Right lobe of liver (tissue), 6 donors: ENCODE measurements around the gene SORL1-AS1.

Experiments
- ATAC-seq, 4 donors: fragments of 200-7000 bp; cut with Tn5 transposase; one replicate each; pipeline ENCODE4 v1.9.1; 2020; ENCODE audit warnings: mild to moderate bottlenecking in 4 of 4, moderate library complexity in 4 of 4
- DNase-seq, 3 donors: peaks; one replicate each; pipeline ENCODE4 v3.0.0-alpha.2; 2020
- H3K27ac ChIP-seq, 3 donors: fragments of 200-600 bp; one replicate each; pipeline ENCODE4 v1.8.0; 2022
- H3K27me3 ChIP-seq, 2 donors: fragments of 200-600 bp; one replicate each; pipeline ENCODE4 v1.8.0; 2022
- H3K36me3 ChIP-seq, 4 donors: fragments of 200-600 bp; sonication (generic) in 1 of 4; one replicate each; pipeline versions ENCODE4 v1.5.1 to v1.8.0; 2017 to 2022; ENCODE audit warnings: control low read depth in 1 of 4
- H3K4me1 ChIP-seq, 4 donors: fragments of 200-600 bp; sonication (generic) in 1 of 4; one replicate each; pipeline versions ENCODE4 v1.5.1 to v1.8.0; 2017 to 2022; ENCODE audit warnings: control low read depth in 1 of 4
- H3K4me3 ChIP-seq, 3 donors: fragments of 200-600 bp; one replicate each; pipeline ENCODE4 v1.8.0; 2022
- H3K9me3 ChIP-seq, 4 donors: fragments of 200-600 bp; sonication (generic) in 1 of 4; one replicate each; pipeline versions ENCODE4 v1.5.1 to v1.8.0; 2017 to 2022; ENCODE audit warnings: control low read depth in 1 of 4
- CTCF ChIP-seq, 4 donors: fragments of 200-600 bp in 3 of 4; fragments of 450-650 bp in 1 of 4; IDR thresholded peaks; one replicate each; pipeline versions ENCODE4 v1.5.1 to v1.8.0; 2016 to 2022; ENCODE audit warnings: antibody characterized with exemption in 4 of 4, mild to moderate bottlenecking in 2 of 4
- POLR2A ChIP-seq: fragments of 450-650 bp; IDR thresholded peaks from one replicate; pipeline ENCODE4 v1.6.1; 2017; ENCODE audit warnings: antibody characterized with exemption, mild to moderate bottlenecking
- WGBS: methylation state at CpG from one replicate; pipeline ENCODE4 v1.1.6; 2018; ENCODE audit warnings: low coverage, low lambda C conversion rate; ENCODE audit not compliant: insufficient coverage; ENCODE audit errors: missing lambda C conversion rate; 5-methylcytosine and 5-hydroxymethylcytosine counted together
- intact Hi-C, 2 donors: fragments of 100-400 bp; cut with DNase I; formaldehyde crosslinking; loops; one replicate each; pipeline versions ENCODE4 v1.11.2 to v1.14.1; 2022
- donor health status: DM: no; HTN: yes; CAD: no.
- donor health status: DM: no; HTN: no; CAD: no.
- donor health status: DM: no; HTN: no; CAD: no.
- donor health status: DM: no; HTN: yes; CAD: no.
- donor health status: DM: no; HTN: yes; CAD: no.

Gene SORL1-AS1

GRCh38 chr11:121478895-121479697, 26.3 kb upstream of the SORL1-AS1 start:
- intact Hi-C loops: no loop called here
- ATAC-seq (peak in 3 of 4 donors; percentile 38 to 64 (median 51)), DNase-seq (no peak)
- TF ChIP-seq CTCF (IDR thresholded peaks at IDR 0.05) (no peak), POLR2A (no peak)
- no peaks in the 10 kb centered on the region for H3K9me3 ChIP-seq
- no peak overlapping the region for H3K4me3 ChIP-seq
- H3K36me3 ChIP-seq: peaks cover 0 to 7% (median 0%) of the 10 kb centered on the region in 4 donors
- H3K27me3 ChIP-seq: no peaks in the 10 kb centered on the region
- 37% methylated on average over 10 of the region's 25 CpGs for WGBS
- H3K4me1 ChIP-seq: peaks cover 0 to 20% (median 3%) of the 10 kb centered on the region in 4 donors
- peak overlapping the region in 2 of 3 donors; percentile 36 to 37 for H3K27ac ChIP-seq

GRCh38 chr11:121478226-121478894, 25.6 kb upstream of the SORL1-AS1 start:
- DNase-seq (no peak), ATAC-seq (peak in 2 of 4 donors; percentile 18 to 34)
- Histone ChIP-seq H3K4me3 (no peak overlapping the region), H3K4me1 (peaks cover 0 to 20% (median 3%) of the 10 kb centered on the region in 4 donors), H3K36me3 (peaks cover 0 to 7% (median 0%) of the 10 kb centered on the region in 4 donors), H3K9me3 (no peaks in the 10 kb centered on the region), H3K27ac (peak overlapping the region in 2 of 3 donors; percentile 0 to 16), H3K27me3 (no peaks in the 10 kb centered on the region)
- TF ChIP-seq POLR2A (no peak), CTCF (IDR thresholded peaks at IDR 0.05) (no peak)
- 92% methylated on average over 14 of the region's 18 CpGs for WGBS
- intact Hi-C loops: no loop called here

DNA sequence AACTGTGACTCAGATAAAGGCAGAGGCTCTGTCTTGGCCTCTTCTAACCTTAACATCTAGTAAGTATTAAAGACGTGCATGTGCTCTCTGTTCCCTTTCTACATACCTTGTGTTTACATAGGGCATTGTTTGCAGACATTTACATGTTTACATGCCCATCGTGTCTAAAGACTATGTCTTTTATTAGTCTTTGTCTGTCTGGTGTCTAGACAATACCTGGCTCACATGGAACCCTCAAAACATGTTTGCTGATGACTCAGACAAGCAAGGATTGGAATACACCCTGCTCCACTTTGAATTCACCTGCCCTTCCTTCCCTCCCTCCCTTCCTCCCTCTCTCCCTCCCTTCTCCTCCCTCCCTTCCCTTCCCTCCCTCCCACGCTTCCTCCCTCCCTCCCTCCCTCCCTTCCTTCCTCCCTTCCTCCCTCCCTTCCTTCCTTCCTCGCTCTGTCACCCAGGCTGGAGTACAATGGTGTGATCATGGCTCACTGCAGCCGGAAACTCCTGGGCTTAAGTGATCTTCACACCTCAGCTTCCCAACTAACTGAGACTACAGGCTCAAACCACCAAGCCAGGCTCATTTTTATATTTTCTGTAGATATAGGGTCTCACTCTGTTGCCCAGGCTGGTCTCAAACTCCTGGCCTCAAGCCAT, 23.7 kb upstream of the SORL1-AS1 start:
- WGBS: 65% methylated on average over 5 of the region's 5 CpGs
- Histone ChIP-seq H3K4me1 (peaks cover 0 to 28% (median 7%) of the 10 kb centered on the region in 4 donors), H3K9me3 (no peaks in the 10 kb centered on the region), H3K36me3 (peaks cover 0 to 7% (median 0%) of the 10 kb centered on the region in 4 donors), H3K4me3 (no peak overlapping the region), H3K27me3 (no peaks in the 10 kb centered on the region), H3K27ac (no peak overlapping the region)
- peak in 2 of 4 donors; percentile 35 to 58 for ATAC-seq
- TF ChIP-seq CTCF (IDR thresholded peaks at IDR 0.05) (no peak), POLR2A (no peak)
- intact Hi-C loops: no loop called here
- DNase-seq: no peak

DNA sequence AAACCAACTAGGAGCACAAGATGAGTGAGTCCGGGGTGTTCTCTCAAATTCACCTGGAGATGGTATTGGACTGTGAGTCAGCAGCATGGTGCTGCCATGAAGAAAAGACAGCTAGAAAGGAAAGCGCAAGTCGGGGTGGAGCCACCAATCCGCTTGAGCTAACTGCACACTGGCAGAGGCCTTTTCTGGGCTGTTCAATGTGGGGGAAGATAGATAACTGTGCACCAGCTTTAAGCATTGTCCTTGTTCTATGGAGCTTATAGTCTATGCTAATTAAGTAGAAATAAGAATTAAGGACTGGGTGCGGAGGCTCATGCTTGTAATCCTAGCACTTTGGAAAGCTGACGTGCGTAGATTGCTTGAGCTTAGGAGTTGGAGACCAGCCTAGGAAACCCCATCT, 21.9 kb upstream of the SORL1-AS1 start:
- Histone ChIP-seq H3K27ac (no peak overlapping the region), H3K36me3 (peaks cover 0 to 11% (median under 1%) of the 10 kb centered on the region in 4 donors), H3K4me3 (no peak overlapping the region), H3K4me1 (peaks cover 0 to 44% (median 17%) of the 10 kb centered on the region in 4 donors), H3K9me3 (no peaks in the 10 kb centered on the region), H3K27me3 (no peaks in the 10 kb centered on the region)
- intact Hi-C loops: no loop called here
- no peak for DNase-seq
- no peak for ATAC-seq
- TF ChIP-seq CTCF (IDR thresholded peaks at IDR 0.05) (no peak), POLR2A (no peak)
- 96% methylated on average over 6 of the region's 7 CpGs for whole genome bisulfite sequencing
